ENCODE data around the gene NIFK.
"Not testable (repeated sequence)": the region's sequence is repeated elsewhere in the genome, so short reads cannot be mapped to it uniquely, and the experiment has no call there.

NIFK gene

GRCh38 chr2:121690572-121690971, 46.1 kb downstream of the NIFK start:
- DNase-seq, result not testable (repeated sequence)

- DNase-seq, result no peak
Measured at GRCh38 chr2:121690095-121690494, 46.6 kb downstream of the NIFK start.

- DNase-seq, result no peak
Measured at GRCh38 chr2:121689356-121689755, 47.3 kb downstream of the NIFK start.

GRCh38 chr2:121688820-121689219, 47.9 kb downstream of the NIFK start:
- DNase-seq, result peak; percentile 39

- no peak for DNase-seq
Measured at GRCh38 chr2:121686902-121687301, 49.8 kb downstream of the NIFK start.

GRCh38 chr2:121686218-121686617, 50.5 kb downstream of the NIFK start:
- no peak for DNase-seq

- DNase-seq, result no peak
Measured at GRCh38 chr2:121682396-121683298, 54.0 kb downstream of the NIFK start.

- no peak for DNase-seq
Measured at GRCh38 chr2:121677855-121678254, 58.8 kb downstream of the NIFK start.

All from activated CD4-positive, alpha-beta T cell treated with anti-CD3 and anti-CD28 coated beads, Interleukin-2, Interleukin-6, amounts not matched to agents 100 ng/mL and 50 ng/mL, durations not matched to agents 16 hours and 8 hours (primary cell).